BJ (cell line): ENCODE results near the gene SLC10A7. TPM values are rescaled to one million over a fixed set of nuclear protein-coding genes. Genes with fewer than 3 reads are reported as not detected.

Experiments
- CTCF ChIA-PET: fragments of 350-600 bp; formaldehyde crosslinking; extraction: SDS; loops from one replicate; lab custom pipeline; 2021; ENCODE audit warnings: antibody characterized with exemption, inconsistent platforms; lab: Yijun Ruan, JAX
- POLR2A ChIA-PET: fragments of 300-600 bp; sonication (Branson Sonifier 250); formaldehyde crosslinking; extraction: SDS; loops from one replicate; lab custom pipeline; 2021; ENCODE audit warnings: antibody characterized with exemption; lab: Charles Lee
- DNase-seq: peaks from one replicate; pipeline ENCODE4 v3.0.0-alpha.2; 2011; ENCODE audit warnings: low read depth
- H3K27me3 ChIP-seq: 2 replicates; pipeline ENCODE4 v1.6.0; 2011; ENCODE audit warnings: low read length; ENCODE audit not compliant: control insufficient read depth, insufficient read depth
- H3K36me3 ChIP-seq: 2 replicates; pipeline ENCODE4 v1.5.1; 2011; ENCODE audit warnings: low read length; ENCODE audit not compliant: control insufficient read depth, insufficient read depth
- H3K4me3 ChIP-seq: 2 replicates; pipeline ENCODE4 v1.5.1; 2011; ENCODE audit warnings: low read depth, mild to moderate bottlenecking, control low read depth, low read length
- polyA plus RNA-seq: library from polyadenylated mRNA; depleted of rRNA; stranded (reverse); fragments of >200 nt; gene quantifications from 2 replicates; pipeline ENCODE4 v1.2.3, GENCODE V29; 2011
- TF ChIP-seq, protein P1 (sequence below): IDR thresholded peaks from 2 replicates; pipeline ENCODE4 v1.5.1; 2011; ENCODE audit warnings: low read depth, mild to moderate bottlenecking, control low read depth, inconsistent platforms, low read length, moderate library complexity; ENCODE audit not compliant: insufficient read depth

Gene SLC10A7
- polyA plus RNA-seq, 1 experiment: 3.9 TPM

DNA sequence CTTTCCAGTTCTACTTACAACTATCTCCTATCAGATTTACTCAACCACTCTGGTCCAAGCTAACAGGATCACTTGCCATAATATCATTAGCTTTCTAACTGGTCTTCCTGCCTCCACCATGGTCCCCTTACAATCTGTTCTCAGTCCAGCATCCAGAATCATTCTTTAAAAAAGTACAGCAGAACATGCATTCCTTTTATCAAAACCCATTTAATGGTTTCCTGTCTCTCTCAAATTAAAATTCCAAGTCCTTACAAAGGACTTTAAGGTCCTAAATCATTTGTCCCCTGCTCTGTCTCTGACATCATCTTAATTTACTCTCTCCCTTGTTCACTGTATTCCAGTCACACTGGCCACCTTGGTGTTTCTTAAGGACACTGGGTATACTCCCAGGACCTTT is 202.8 kb downstream of the SLC10A7 start:
- ChIA-PET CTCF (no interaction called here), POLR2A (no interaction called here)
- Histone ChIP-seq H3K4me3 (no peak overlapping the region), H3K27me3 (no peaks in the 10 kb centered on the region), H3K36me3 (no peaks in the 10 kb centered on the region)
- DNase-seq: no peak
- TF ChIP-seq, protein P1, sequence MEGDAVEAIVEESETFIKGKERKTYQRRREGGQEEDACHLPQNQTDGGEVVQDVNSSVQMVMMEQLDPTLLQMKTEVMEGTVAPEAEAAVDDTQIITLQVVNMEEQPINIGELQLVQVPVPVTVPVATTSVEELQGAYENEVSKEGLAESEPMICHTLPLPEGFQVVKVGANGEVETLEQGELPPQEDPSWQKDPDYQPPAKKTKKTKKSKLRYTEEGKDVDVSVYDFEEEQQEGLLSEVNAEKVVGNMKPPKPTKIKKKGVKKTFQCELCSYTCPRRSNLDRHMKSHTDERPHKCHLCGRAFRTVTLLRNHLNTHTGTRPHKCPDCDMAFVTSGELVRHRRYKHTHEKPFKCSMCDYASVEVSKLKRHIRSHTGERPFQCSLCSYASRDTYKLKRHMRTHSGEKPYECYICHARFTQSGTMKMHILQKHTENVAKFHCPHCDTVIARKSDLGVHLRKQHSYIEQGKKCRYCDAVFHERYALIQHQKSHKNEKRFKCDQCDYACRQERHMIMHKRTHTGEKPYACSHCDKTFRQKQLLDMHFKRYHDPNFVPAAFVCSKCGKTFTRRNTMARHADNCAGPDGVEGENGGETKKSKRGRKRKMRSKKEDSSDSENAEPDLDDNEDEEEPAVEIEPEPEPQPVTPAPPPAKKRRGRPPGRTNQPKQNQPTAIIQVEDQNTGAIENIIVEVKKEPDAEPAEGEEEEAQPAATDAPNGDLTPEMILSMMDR: no peak

DNA sequence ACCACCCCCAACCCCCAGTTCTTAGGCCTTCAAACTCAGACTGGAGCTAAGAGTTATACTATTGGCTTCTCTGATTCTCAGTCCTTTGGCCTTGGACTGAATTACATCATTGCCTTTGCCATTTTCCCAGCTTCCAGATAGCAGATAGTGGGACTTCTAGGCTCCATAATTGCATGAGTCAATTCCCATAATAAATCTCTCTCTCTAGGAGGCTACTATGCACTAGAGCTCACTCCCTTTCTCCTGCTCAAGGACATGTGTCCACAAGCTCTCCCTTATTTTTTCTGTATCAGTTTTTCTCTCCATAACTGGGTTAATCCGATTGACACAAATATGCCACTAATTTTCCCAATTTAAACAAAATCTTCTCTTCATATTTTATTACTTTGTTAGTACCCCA is 204.0 kb downstream of the SLC10A7 start:
- CTCF ChIA-PET: interaction anchor here (2.0 kb wide), 1 partner anchor 11 kb away, joined by 7 read pairs; no protein-coding TSS in a partner anchor
- POLR2A ChIA-PET: no interaction called here
- no peaks in the 10 kb centered on the region for H3K27me3 ChIP-seq
- H3K36me3 ChIP-seq: no peaks in the 10 kb centered on the region
- DNase-seq: no peak
- TF ChIP-seq, protein P1: no peak
- no peak overlapping the region for H3K4me3 ChIP-seq

GRCh38 chr4:146315184-146315583 is 206.6 kb downstream of the SLC10A7 start:
- POLR2A ChIA-PET: no interaction called here
- no peak for DNase-seq
- no peaks in the 10 kb centered on the region for H3K27me3 ChIP-seq
- H3K4me3 ChIP-seq: no peak overlapping the region
- no peaks in the 10 kb centered on the region for H3K36me3 ChIP-seq
- CTCF ChIA-PET: no interaction called here
- TF ChIP-seq, protein P1: no peak

- DNase-seq: no peak
- TF ChIP-seq, protein P1: no peak
- H3K4me3 ChIP-seq: no peak overlapping the region
- ChIA-PET POLR2A (no interaction called here), CTCF (no interaction called here)
- no peaks in the 10 kb centered on the region for H3K36me3 ChIP-seq
- no peaks in the 10 kb centered on the region for H3K27me3 ChIP-seq
These were observed 210.3 kb downstream of the SLC10A7 start for GRCh38 chr4:146311238-146311970.

DNA sequence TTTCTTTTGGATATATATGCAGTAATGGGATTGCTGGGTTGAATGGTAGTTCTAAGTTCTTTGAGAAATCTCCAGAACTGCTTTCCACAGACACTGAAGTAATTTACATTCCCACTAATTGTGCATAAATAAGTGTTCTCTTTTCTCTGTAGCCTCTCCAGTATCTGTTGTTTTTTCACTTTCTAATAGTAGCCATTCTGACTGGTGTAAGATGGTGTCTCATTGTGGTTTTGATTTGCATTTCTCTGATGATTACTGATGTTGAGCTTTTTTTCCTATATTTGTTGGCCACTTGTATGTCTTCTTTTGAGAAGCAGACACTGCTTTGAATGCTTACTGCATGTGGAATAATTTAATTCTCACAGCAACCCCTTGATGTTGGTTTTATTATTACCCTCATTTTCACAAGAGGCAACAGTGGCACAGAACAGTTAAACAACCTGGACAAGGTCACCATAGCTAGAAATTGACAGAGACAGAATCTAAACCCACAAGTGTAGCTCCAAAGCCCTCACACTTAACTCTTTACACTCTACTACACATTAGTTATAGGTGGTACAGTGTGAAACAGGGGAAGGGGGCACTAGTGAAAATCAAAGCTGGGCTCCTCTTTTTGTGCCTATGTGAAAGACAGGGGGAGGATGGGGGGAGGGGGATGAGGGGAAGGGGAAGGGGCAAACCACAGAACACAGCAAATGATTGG is 211.3 kb downstream of the SLC10A7 start:
- Histone ChIP-seq H3K27me3 (no peaks in the 10 kb centered on the region), H3K36me3 (no peaks in the 10 kb centered on the region), H3K4me3 (no peak overlapping the region)
- ChIA-PET CTCF (no interaction called here), POLR2A (no interaction called here)
- no peak for DNase-seq
- TF ChIP-seq, protein P1: no peak
